GM19452 (cell line): ENCODE data around the gene PTGFRN.

Experiments
- ATAC-seq: cut with Tn5 transposase; IDR thresholded peaks from one replicate; pipeline ENCODE4 v1.9.1; 2021; ENCODE audit not compliant: unreplicated experiment

PTGFRN gene

GRCh38 chr1:117030271-117030877 lies 120.7 kb downstream of the PTGFRN start:
- ATAC-seq, result no peak

- ATAC-seq, result no peak
Observed at GRCh38 chr1:117032266-117032665, 122.5 kb downstream of the PTGFRN start.

DNA sequence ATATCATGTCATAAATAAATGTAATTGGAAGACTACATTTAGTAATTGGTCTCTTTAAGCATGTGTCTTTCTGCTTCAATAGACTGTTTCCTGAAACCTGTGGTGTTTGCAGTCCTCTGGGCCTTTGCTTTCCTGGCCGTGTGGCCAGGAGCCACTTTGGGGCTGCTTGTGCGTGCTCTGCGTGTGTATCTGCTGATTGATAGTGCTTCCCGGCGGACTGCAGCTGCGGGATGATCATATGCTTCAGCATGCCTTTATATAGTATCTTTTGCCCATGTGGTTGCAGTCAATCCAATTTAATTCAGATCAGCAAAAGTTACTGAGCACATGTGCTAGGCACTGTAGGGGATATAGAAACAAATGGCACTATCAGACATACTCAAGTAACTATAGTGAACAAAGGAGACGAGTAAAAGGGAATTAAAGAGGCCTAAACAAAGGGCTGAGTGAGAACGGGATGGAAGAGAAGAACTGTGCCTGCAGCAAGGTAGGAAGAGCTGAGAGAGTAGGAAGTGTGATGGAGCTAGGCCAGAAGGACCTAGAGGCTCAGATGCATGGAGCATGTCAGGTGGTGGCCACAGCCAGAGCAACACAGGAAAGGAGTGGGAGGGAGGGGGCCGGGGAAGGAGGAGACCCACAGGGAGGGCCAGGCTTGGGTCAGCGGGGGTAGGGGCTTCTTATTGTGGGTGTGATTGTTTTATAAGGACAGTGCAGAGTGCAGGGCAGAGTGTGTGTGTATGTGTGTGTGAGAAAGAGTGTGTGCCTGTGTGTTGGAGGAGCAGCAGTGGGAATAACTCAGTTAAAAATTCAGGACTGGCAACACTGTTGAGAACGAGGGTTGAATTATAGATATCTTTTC lies 123.2 kb downstream of the PTGFRN start:
- ATAC-seq, result no peak

- ATAC-seq, result no peak
Observed at GRCh38 chr1:117033772-117034171, 124.1 kb downstream of the PTGFRN start.

DNA sequence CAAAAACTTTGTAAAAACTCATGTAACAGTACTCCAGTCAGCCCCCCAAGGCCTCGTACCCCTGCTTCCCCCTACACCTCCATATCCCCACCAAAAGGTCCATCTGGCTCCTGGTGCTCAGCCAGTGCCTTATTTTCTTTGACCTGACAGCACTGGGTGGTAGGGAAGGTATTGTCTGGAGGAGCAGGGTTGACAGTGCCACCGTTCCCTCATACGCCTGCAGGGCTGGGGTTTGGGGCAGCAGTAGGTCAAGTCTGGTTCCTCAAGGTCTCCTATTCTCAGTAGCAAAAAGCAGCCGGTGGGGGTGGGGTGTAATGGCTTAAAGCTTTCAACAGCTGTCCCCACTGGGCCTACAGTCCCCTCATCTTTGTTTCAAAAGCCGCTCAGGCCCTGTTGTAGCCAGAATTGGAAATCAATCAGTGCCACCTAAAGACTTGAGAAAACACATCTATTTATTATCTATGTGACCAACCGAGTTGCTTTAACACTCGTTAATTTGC lies 125.1 kb downstream of the PTGFRN start:
- no peak for ATAC-seq

DNA sequence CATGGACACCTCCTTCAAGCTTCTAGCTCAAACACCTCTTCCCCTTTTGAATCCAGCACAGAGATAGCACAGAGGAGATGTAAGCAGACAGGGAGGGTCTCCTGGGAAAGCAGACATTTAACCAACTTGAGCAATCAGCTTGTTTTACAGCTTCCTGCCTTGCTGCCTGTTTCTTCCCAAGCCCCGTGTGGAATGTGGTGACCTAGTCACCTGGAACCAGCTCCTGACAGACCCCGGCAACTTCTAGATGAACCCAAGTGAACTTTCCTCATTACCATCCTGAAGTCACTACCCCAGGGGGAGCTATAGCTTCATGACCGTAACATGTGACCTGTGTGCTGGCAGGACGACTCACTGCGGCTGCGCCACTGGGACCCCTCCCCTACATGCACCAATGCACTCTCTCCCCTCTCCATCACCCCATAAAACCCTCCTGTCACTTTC lies 126.3 kb downstream of the PTGFRN start:
- ATAC-seq, result no peak

DNA sequence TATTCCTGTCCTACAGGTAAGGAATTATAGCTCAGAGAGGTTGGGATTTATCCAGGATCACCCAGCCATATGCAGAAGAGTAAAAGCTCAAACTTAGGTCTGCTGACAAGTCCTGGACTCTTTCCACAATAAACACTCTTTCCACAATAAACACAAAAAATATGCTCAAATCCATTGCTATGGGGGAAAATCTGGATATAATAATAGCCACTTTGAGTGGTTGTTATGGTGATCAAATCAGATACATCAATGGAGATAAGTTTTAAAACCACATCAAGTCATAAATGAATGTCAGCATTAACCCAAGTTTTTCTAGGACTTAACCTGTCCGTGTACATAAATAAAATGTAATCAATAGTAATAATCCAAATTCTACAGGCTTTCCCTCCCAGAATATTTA lies 128.1 kb downstream of the PTGFRN start:
- ATAC-seq, result no peak

GRCh38 chr1:117038236-117038635 lies 128.5 kb downstream of the PTGFRN start:
- no peak for ATAC-seq
